HepG2 (cell line): ENCODE data around the gene TRPT1. TPM values are rescaled to one million over a fixed set of nuclear protein-coding genes. Genes with fewer than 3 reads are reported as not detected.
A peak's percentile ranks its signal among the peaks of the same experiment; 100 is the strongest.

ENCODE experiments used
- AKAP8 ChIP-seq: sonication (generic); formaldehyde crosslinking; IDR thresholded peaks from 2 replicates; pipeline ENCODE4 v1.5.1; 2020; ENCODE audit warnings: mild to moderate bottlenecking, missing genetic modification reagents
- ATF1 ChIP-seq: IDR thresholded peaks from 2 replicates; pipeline ENCODE4 v1.6.1; 2016; ENCODE audit warnings: mild to moderate bottlenecking, control low read depth
- CREBL2 ChIP-seq: sonication (generic); formaldehyde crosslinking; IDR thresholded peaks from 2 replicates; pipeline ENCODE4 v1.8.1; 2023; ENCODE audit warnings: missing genetic modification reagents, mild to moderate bottlenecking, borderline replicate concordance
- FIP1L1 ChIP-seq: fragments of 200-400 bp; formaldehyde crosslinking; IDR thresholded peaks from 2 replicates; pipeline ENCODE4 v1.6.1; 2018; ENCODE audit warnings: low read depth, mild to moderate bottlenecking, low read length, moderate library complexity, borderline replicate concordance; ENCODE audit not compliant: insufficient read depth
- FOXM1 ChIP-seq: sonication (generic); formaldehyde crosslinking; IDR thresholded peaks from 2 replicates; pipeline ENCODE4 v1.5.0; 2020; ENCODE audit warnings: missing genetic modification reagents
- GTF2F1 ChIP-seq: fragments of 150-350 bp; IDR thresholded peaks from 2 replicates; pipeline ENCODE4 v1.6.1; 2014; ENCODE audit warnings: low read length
- HHEX ChIP-seq: IDR thresholded peaks from 2 replicates; pipeline ENCODE4 v1.6.1; 2016; ENCODE audit warnings: control low read depth
- HMG20A ChIP-seq: IDR thresholded peaks from 2 replicates; pipeline ENCODE4 v1.6.1; 2016; ENCODE audit warnings: borderline replicate concordance
- HOMEZ ChIP-seq: IDR thresholded peaks from 2 replicates; pipeline ENCODE4 v1.6.1; 2016; ENCODE audit warnings: low read depth
- MAF1 ChIP-seq: sonication (generic); formaldehyde crosslinking; IDR thresholded peaks from 2 replicates; pipeline ENCODE4 v1.5.0; 2020; ENCODE audit warnings: missing genetic modification reagents, borderline replicate concordance
- NCOA2 ChIP-seq: sonication (generic); formaldehyde crosslinking; IDR thresholded peaks from 2 replicates; pipeline ENCODE4 v1.8.0; 2022; ENCODE audit warnings: inconsistent platforms
- NR0B2 ChIP-seq: sonication (generic); formaldehyde crosslinking; IDR thresholded peaks from 2 replicates; pipeline ENCODE4 v1.4.0; 2020; ENCODE audit warnings: mild to moderate bottlenecking, missing genetic modification reagents
- NR3C1 ChIP-seq: sonication (generic); formaldehyde crosslinking; IDR thresholded peaks from 2 replicates; pipeline ENCODE4 v1.4.0; 2020; ENCODE audit warnings: missing genetic modification reagents
- PAX8 ChIP-seq: sonication (generic); formaldehyde crosslinking; IDR thresholded peaks from 2 replicates; pipeline ENCODE4 v1.8.0; 2022; ENCODE audit warnings: mild to moderate bottlenecking, missing genetic modification reagents, borderline replicate concordance
- PRDM4 ChIP-seq: sonication (generic); formaldehyde crosslinking; IDR thresholded peaks from 2 replicates; pipeline ENCODE4 v1.9.0; 2021; ENCODE audit warnings: missing genetic modification reagents, borderline replicate concordance
- SIX1 ChIP-seq: sonication (generic); formaldehyde crosslinking; IDR thresholded peaks from 2 replicates; pipeline ENCODE4 v1.4.0; 2020; ENCODE audit warnings: missing genetic modification reagents, borderline replicate concordance
- SMARCC2 ChIP-seq: fragments of 450-650 bp; IDR thresholded peaks from 2 replicates; pipeline ENCODE4 v1.6.1; 2017; ENCODE audit warnings: antibody characterized with exemption, mild to moderate bottlenecking
- SRY ChIP-seq: sonication (generic); formaldehyde crosslinking; IDR thresholded peaks from 2 replicates; pipeline ENCODE4 v1.8.0; 2022; ENCODE audit warnings: mild to moderate bottlenecking, missing genetic modification reagents
- SSRP1 ChIP-seq: IDR thresholded peaks from 2 replicates; pipeline ENCODE4 v1.6.1; 2016; ENCODE audit warnings: control low read depth
- STAG1 ChIP-seq: sonication (generic); formaldehyde crosslinking; IDR thresholded peaks from 2 replicates; pipeline ENCODE4 v1.4.0; 2020; ENCODE audit warnings: missing genetic modification reagents
- TEAD3 ChIP-seq: optimal IDR thresholded peaks from 2 replicates; pipeline ENCODE3; 2016; ENCODE audit warnings: borderline replicate concordance
- ZFP37 ChIP-seq: sonication (generic); formaldehyde crosslinking; IDR thresholded peaks from 2 replicates; pipeline ENCODE4 v1.4.0; 2020; ENCODE audit warnings: missing genetic modification reagents, borderline replicate concordance
- ZFX ChIP-seq: sonication (generic); formaldehyde crosslinking; IDR thresholded peaks from 2 replicates; pipeline ENCODE4 v1.4.0; 2020; ENCODE audit warnings: mild to moderate bottlenecking, low read depth, missing genetic modification reagents, moderate library complexity
- ZKSCAN1 ChIP-seq: fragments of 150-350 bp; IDR thresholded peaks from 2 replicates; pipeline ENCODE4 v1.6.1; 2014; ENCODE audit warnings: low read length
- ZKSCAN8 ChIP-seq: IDR thresholded peaks from 2 replicates; pipeline ENCODE4 v1.6.1; 2016; ENCODE audit warnings: borderline replicate concordance, missing genetic modification reagents, missing compliant biosample characterization
- ZMYM4 ChIP-seq: sonication (generic); formaldehyde crosslinking; IDR thresholded peaks from 2 replicates; pipeline ENCODE4 v1.8.1; 2023; ENCODE audit warnings: mild to moderate bottlenecking, missing genetic modification reagents
- ZNF232 ChIP-seq: sonication (generic); formaldehyde crosslinking; IDR thresholded peaks from 2 replicates; pipeline ENCODE4 v1.4.0; 2020; ENCODE audit warnings: missing genetic modification reagents, borderline replicate concordance
- ZNF24 ChIP-seq: fragments of 450-650 bp; IDR thresholded peaks from 2 replicates; pipeline ENCODE4 v1.6.1; 2017; ENCODE audit warnings: antibody characterized with exemption, mild to moderate bottlenecking
- ZNF331 ChIP-seq: sonication (generic); formaldehyde crosslinking; IDR thresholded peaks from 2 replicates; pipeline ENCODE4 v1.4.0; 2020; ENCODE audit warnings: missing genetic modification reagents
- ZNF724P ChIP-seq: sonication (generic); formaldehyde crosslinking; IDR thresholded peaks from 2 replicates; pipeline ENCODE4 v1.8.0; 2022; ENCODE audit warnings: missing genetic modification reagents, borderline replicate concordance
- polyA plus RNA-seq, 8 experiments: library from polyadenylated mRNA; depleted of rRNA in 3 of 8; stranded (reverse) in 7 of 8; unstranded in 1 of 8; fragments of >200 nt; fragmentation: Illumina TruSeq in 4 of 8; extraction: Trizol in 4 of 8; gene quantifications; 2 replicates each; pipeline versions ENCODE4 v1.2.1 to v1.2.3, GENCODE V29; 2011 to 2016; ENCODE audit warnings: low read depth in 4 of 8, missing spikeins in 1 of 8, mixed read lengths in 1 of 8; ENCODE audit not compliant: insufficient read depth in 1 of 8
- total RNA-seq, 5 experiments: library from RNA; depleted of rRNA; stranded (reverse); fragments of >200 nt; fragmentation: Illumina TruSeq; extraction: Trizol; gene quantifications; 2 replicates each; pipeline ENCODE4 v1.2.3, GENCODE V29; 2016; ENCODE audit warnings: low read depth in 1 of 5

Gene TRPT1
- total and polyA plus RNA-seq, 2 of the 13 experiments (the other 11 are each of a cell fraction or from before 2014, with no cell fraction given) = 24.8 to 40.7 TPM

GRCh38 chr11:64234647-64235379, 8.8 kb upstream of the TRPT1 start (continued):
- no peak for TF ChIP-seq SSRP1 (CRISPR knock-in tag)
- TF ChIP-seq HOMEZ (CRISPR knock-in tag) = peak; percentile 18; the same call in 1 of the 2 replicates
- TF ChIP-seq ZNF331 = no peak
- no peak for TF ChIP-seq ZNF232
- no peak for TF ChIP-seq AKAP8 (CRISPR knock-in tag)
- no peak for TF ChIP-seq FIP1L1
- TF ChIP-seq HHEX (CRISPR knock-in tag) = no peak
- TF ChIP-seq ZNF724P (CRISPR knock-in tag) = no peak
- TF ChIP-seq ZFX (CRISPR knock-in tag) = peak; percentile 59; the same call in 1 of the 2 replicates
- no peak for TF ChIP-seq NR3C1 (CRISPR knock-in tag)
- TF ChIP-seq SMARCC2 = no peak
- no peak for TF ChIP-seq STAG1 (CRISPR knock-in tag)
- no peak for TF ChIP-seq ZKSCAN8 (CRISPR knock-in tag)
- no peak for TF ChIP-seq CREBL2 (CRISPR knock-in tag)
- no peak for TF ChIP-seq NCOA2 (CRISPR knock-in tag)
- no peak for TF ChIP-seq ZNF24
- no peak for TF ChIP-seq HMG20A (CRISPR knock-in tag)
- TF ChIP-seq PAX8 (CRISPR knock-in tag) = no peak
- no peak for TF ChIP-seq ZFP37 (CRISPR knock-in tag)
- no peak for TF ChIP-seq GTF2F1
- TF ChIP-seq ZKSCAN1 = no peak
- no peak for TF ChIP-seq NR0B2 (CRISPR knock-in tag)
- TF ChIP-seq ZMYM4 (CRISPR knock-in tag) = no peak
- no peak for TF ChIP-seq MAF1 (CRISPR knock-in tag)
- no peak for TF ChIP-seq SIX1 (CRISPR knock-in tag)
- no peak for TF ChIP-seq SRY (CRISPR knock-in tag)
- no peak for TF ChIP-seq PRDM4 (CRISPR knock-in tag)
- no peak for TF ChIP-seq TEAD3
- no peak for TF ChIP-seq ATF1
- TF ChIP-seq FOXM1 = no peak
